ENCODE results near the gene IZUMO1.

IZUMO1 gene

GRCh38 chr19:48757089-48757675, 10.5 kb upstream of the IZUMO1 start:
- DNase-seq (ENCODE audit: low read depth, low spot score): no peak

- DNase-seq (ENCODE audit: low read depth, low spot score): no peak
These were observed 10.0 kb upstream of the IZUMO1 start for GRCh38 chr19:48756686-48757085.

- no peak for DNase-seq (ENCODE audit: low read depth, low spot score)
These were observed 9.5 kb upstream of the IZUMO1 start for GRCh38 chr19:48756212-48756611.

- DNase-seq (ENCODE audit: low read depth, low spot score): no peak
These were observed 9.1 kb upstream of the IZUMO1 start for GRCh38 chr19:48755787-48756186.

- DNase-seq (ENCODE audit: low read depth, low spot score): no peak
These were observed 8.5 kb upstream of the IZUMO1 start, which contains the start of gene FGF21 for GRCh38 chr19:48755084-48755641. TSS of gene FGF21 (plus strand) at chr19:48755524. CDS start at chr19:48756237, 713 bp downstream.

GRCh38 chr19:48752496-48753365, 6.0 kb upstream of the IZUMO1 start, which contains the start of gene FUT1:
TSS of gene FUT1 (minus strand) at chr19:48752641. CDS start at chr19:48751281, 1,360 bp downstream.
- DNase-seq (ENCODE audit: low read depth, low spot score): no peak

GRCh38 chr19:48751845-48752495, 5.3 kb upstream of the IZUMO1 start:
- DNase-seq (ENCODE audit: low read depth, low spot score): no peak

- no peak for DNase-seq (ENCODE audit: low read depth, low spot score)
These were observed 4.2 kb upstream of the IZUMO1 start for GRCh38 chr19:48750771-48751504.

GRCh38 chr19:48750351-48750750, 3.6 kb upstream of the IZUMO1 start:
- no peak for DNase-seq (ENCODE audit: low read depth, low spot score)

- DNase-seq (ENCODE audit: low read depth, low spot score): no peak
These were observed 3.0 kb upstream of the IZUMO1 start for GRCh38 chr19:48749571-48750198.

GRCh38 chr19:48746110-48746509, 599 bp downstream of the IZUMO1 start:
- no peak for DNase-seq (ENCODE audit: low read depth, low spot score)

GRCh38 chr19:48745208-48745995, 1.3 kb downstream of the IZUMO1 start:
- no peak for DNase-seq (ENCODE audit: low read depth, low spot score)

- no peak for DNase-seq (ENCODE audit: low read depth, low spot score)
These were observed 4.6 kb downstream of the IZUMO1 start for GRCh38 chr19:48742096-48742495.

GRCh38 chr19:48741129-48741999, 5.3 kb downstream of the IZUMO1 start:
- no peak for DNase-seq (ENCODE audit: low read depth, low spot score)

- no peak for DNase-seq (ENCODE audit: low read depth, low spot score)
These were observed 6.3 kb downstream of the IZUMO1 start, which contains the start of gene RASIP1 for GRCh38 chr19:48740164-48740972. TSS of gene RASIP1 (minus strand) at chr19:48740610. CDS start at chr19:48740282, 328 bp downstream.

- DNase-seq (ENCODE audit: low read depth, low spot score): no peak
These were observed 7.1 kb downstream of the IZUMO1 start for GRCh38 chr19:48739404-48740163.
